ENCODE measurements around the gene SHISA9.

SHISA9 gene

DNA sequence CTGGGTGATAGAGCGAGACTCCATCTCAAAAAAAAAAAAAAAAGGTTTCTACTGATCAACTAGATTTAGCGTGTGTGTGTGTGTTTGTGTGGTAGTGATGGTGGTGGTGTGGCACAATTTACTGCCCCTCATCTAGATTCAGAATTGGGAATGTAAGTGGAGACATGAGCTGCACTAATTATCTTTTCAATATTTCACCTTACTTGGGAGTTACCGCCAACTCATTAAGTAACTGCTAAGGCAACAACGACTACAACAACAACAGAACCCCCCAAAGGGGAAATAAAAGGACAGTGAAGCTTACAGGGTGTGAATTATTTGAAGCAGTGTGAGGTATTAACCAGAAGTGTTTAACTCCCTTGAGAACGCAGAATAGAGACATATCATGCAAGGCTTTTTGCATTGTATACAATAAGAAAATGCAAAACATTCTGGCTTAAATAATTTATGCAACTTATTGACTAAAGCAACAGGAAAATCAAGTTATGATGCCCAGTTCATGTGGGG lies 180.5 kb downstream of the SHISA9 start:
- DNase-seq, result no peak

- no peak for DNase-seq
Observed at GRCh38 chr16:13083681-13084080, 182.3 kb downstream of the SHISA9 start.

DNA sequence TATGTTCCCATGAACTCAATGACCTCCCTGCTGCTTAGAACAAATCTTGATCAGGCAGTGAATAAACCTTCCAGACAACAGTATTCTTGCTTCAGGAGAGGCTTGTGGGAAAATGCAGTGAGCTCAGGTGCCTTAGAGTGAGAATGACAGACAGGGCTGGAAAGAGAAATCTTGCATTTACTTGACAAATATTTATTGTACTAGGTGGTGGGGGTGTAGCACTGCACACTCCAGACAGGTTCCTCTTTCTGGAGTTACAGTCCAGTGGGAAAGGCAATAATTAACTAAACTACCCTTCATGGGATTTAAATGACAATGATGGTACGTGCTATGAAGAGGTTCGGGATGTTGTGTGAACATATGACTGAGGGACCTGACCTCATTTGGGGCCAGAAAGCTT lies 182.9 kb downstream of the SHISA9 start:
- DNase-seq, result no peak

DNA sequence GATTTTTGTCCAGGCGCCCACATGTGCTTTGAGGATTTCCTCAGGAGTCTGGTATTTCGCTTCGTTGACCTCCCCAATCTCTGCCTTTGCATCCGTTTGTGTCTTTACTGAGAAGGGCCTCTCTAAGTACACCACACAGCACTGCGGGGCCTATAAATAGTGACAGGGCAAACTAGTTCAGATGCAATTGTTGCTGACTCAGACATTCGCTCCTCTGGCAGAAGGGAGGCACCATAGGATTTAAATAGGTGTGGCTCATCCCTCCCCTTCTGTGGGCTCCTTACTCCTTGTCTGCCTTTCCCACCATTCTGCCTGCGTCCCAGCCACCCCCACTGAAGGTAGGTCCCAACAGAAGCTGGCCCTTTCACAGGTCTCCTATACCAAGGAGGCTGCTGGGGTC lies 192.3 kb downstream of the SHISA9 start:
- no peak for DNase-seq

GRCh38 chr16:13095061-13095460 lies 193.7 kb downstream of the SHISA9 start:
- DNase-seq, result no peak

- DNase-seq, result no peak
Observed at GRCh38 chr16:13098536-13098935, 197.1 kb downstream of the SHISA9 start.

DNA sequence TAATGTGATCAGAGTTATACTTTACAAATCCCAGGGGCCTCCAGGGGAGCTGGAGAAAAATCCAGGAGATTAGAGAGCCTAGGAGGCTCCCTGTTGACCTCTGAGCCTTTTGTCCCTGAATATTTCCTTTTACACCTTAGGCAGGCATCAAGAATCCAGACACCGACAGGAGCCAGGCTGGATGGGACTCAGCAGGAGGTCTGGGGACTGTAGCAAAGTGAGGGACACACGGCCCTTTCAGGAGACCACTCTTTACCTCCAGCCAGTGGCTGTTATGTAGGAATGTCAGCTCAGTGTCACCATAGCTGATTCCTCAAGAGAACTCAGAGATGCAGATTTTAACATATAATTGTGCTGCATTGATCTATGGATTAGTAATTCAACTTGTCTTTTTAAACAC lies 198.4 kb downstream of the SHISA9 start:
- no peak for DNase-seq

- DNase-seq, result no peak
Observed at GRCh38 chr16:13100970-13101369, 199.6 kb downstream of the SHISA9 start.

DNA sequence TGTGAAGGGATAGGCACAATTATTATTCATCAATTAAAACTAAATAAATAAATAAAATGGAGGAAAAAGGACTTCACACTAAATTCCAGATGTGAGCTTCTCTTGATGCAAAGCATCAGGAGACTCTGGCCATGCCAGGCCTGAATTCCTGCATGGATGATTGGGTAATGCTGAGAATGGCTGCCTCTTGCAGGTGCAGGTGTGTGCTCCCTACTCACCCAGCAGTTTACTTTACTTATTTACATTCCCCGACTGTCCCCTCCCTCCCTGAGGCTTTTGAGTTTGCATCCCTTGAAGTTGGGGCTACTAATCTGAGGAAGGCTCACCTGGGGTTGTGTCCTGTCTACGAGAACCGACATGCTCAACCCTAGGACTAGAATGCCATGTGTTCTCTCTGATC lies 200.4 kb downstream of the SHISA9 start:
- DNase-seq, result no peak

- no peak for DNase-seq
Observed at GRCh38 chr16:13102401-13102800, 201.0 kb downstream of the SHISA9 start.

- DNase-seq, result no peak
Observed at GRCh38 chr16:13103831-13104530, 202.6 kb downstream of the SHISA9 start.

- no peak for DNase-seq
Observed at GRCh38 chr16:13104772-13105171, 203.4 kb downstream of the SHISA9 start.

GRCh38 chr16:13105427-13105826 lies 204.0 kb downstream of the SHISA9 start:
- DNase-seq, result no peak

DNA sequence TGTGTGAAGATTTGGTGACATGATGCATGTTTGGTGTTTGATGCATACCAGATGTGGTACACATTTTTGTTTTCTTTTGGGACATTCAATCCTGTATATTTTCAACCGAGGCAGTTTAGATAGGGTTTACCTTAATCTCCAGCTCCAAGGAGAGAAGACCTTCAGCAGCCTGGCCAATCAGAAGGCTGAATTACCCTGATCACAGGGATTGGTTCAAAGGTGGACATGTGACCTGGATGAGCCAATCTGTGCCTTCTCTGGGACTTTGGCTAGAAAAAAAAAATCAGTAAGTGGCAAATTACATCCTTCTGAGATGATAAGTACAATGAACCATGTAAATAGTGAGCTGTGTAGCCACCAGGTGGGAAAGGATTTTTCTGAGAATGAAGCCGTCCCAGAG lies 205.1 kb downstream of the SHISA9 start:
- no peak for DNase-seq

GRCh38 chr16:13108126-13108525 lies 206.7 kb downstream of the SHISA9 start:
- no peak for DNase-seq

DNA sequence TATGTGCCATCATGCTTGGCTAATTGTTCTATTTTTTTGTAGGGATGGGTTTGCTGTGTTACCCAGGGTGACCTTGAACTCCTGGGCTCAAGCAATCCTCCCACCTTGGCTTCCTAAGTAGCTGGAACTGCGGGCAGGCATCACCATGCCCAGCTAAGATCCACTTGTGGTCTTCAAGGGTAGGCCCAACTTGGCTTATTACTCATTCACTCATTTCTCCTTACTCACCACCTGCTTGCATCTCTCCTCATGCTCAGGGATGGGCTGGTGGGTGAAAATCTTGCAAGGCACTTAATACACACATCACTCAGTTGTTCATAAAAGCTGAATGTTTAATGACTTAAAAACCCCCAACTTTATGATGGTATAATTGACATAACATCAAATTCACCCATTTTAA lies 207.8 kb downstream of the SHISA9 start:
- no peak for DNase-seq

- DNase-seq, result no peak
Observed at GRCh38 chr16:13110124-13110796, 208.9 kb downstream of the SHISA9 start.

DNA sequence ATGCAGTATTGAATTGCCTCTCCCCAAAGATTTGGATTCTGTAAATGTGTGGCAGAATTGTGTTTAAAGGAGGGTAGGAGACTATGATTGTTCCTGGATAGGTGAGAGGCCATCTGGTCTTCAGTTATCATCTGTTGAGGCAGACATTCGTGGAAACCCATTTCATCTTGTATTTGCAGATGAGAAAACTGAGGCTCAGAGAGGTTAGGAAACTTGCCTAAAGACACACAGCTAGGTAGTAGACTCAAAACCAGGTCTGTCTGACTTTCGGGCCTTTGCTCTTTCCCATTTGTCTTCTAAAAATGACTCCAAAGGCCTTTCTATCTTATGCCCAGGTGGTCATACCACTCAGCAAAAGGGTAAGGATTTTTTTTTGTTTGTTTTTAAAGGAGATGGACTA lies 210.3 kb downstream of the SHISA9 start:
- DNase-seq, result no peak

GRCh38 chr16:13113741-13114140 lies 212.3 kb downstream of the SHISA9 start:
- no peak for DNase-seq

DNA sequence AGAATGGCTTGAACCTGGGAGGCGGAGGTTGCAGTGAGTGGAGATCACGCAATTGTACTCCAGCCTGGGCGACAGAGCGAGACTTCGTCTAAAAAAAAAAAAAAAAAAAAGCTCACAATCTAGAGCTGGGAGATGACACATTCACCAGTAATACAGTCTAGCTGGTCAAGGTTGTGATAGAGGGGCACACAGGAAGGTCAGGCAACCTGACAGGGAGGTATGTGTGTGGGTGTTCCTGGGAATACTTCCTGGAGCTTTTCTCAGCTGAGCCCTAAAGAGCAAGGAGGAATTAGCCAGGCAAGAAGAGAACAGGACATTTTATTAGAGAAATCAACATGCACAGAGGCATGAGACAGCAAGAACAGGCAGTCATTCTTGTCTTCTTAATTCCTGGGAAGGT lies 216.7 kb downstream of the SHISA9 start:
- DNase-seq, result no peak

GRCh38 chr16:13120091-13120490 lies 218.7 kb downstream of the SHISA9 start:
- DNase-seq, result no peak

DNA sequence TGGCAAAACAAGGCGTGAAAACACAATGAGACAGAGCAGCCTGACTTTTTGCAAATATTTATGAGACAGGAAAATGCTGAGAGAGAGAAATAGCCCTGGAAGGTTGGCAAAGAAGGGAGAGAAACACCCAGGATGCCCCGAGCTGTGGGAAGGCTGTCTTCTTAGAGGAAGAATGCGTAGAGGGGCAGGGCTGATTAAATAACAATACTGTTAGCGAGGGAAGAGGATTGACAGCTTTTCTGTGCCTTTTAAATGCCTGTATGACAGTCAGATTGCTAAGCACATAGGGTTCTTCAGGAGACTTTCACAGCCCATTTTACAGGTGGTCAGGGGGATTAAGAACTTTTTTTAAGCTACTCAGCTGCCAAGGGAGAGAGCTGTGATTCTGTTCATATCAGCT lies 219.2 kb downstream of the SHISA9 start:
- no peak for DNase-seq

DNA sequence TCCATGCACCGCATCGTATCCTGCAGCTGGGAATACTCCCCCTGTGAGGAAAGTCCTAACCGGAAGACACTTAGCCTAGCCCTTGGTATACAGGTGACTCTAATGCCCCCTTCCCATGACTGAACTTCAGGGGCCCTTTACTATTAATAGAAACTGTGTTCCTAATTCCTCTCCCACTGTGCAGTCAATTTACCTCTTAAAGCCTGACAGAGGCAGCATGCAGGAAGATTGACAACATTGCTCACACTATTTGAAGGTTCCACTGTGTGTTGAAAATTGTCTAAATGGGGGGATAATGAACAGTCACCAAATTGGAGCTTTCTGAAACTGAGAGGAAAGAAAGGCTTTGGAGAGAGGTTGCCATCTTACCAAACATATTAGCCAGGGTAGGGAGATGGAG lies 222.6 kb downstream of the SHISA9 start:
- DNase-seq, result no peak

DNA sequence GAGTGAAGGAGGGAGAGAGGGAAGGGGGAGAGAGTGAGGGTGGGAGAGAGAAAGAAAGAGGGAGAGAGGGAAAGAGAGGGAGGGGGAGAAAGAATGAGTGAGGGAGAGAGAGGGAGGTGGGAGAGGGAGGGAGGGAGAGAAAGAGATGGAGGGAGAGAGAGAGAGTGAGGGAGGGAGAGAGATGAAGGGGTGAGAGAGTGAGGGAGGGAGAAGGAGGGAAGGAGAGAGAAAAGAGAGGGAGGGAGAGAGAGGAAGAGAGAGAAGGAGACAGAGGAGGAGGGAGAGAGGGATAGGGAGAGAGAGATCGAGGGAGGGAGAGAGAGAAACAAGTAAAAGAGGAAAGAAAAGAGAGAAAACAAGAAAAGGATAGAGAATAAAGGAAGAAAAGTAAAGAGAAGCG lies 225.7 kb downstream of the SHISA9 start:
- DNase-seq, result no peak

GRCh38 chr16:13130586-13130985 lies 229.2 kb downstream of the SHISA9 start:
- no peak for DNase-seq
